SU-DHL-6 (cell line): Measurements from ENCODE around the gene ZDHHC3.

Experiments
- H2AFZ ChIP-seq: fragments of 200-600 bp; sonication (generic); 2 replicates; pipeline ENCODE4 v1.6.1; 2014; ENCODE audit warnings: low read depth, mild to moderate bottlenecking, moderate library complexity, mixed read lengths, antibody characterized with exemption, low read length; ENCODE audit not compliant: severe bottlenecking
- H3F3A ChIP-seq: fragments of 200-600 bp; shearing (Covaris generic); 2 replicates; pipeline ENCODE4 v1.6.0; 2016; ENCODE audit warnings: antibody characterized with exemption, mild to moderate bottlenecking; ENCODE audit not compliant: insufficient read depth
- H3K27ac ChIP-seq: fragments of 200-600 bp; sonication (generic); 2 replicates; pipeline ENCODE4 v1.5.1; 2016; ENCODE audit warnings: low read depth, mild to moderate bottlenecking, low read length, moderate library complexity, mixed read lengths
- H3K27me3 ChIP-seq: fragments of 200-600 bp; sonication (generic), shearing (Covaris generic); 2 replicates; pipeline ENCODE4 v1.6.0; 2014; ENCODE audit warnings: mild to moderate bottlenecking, low read length
- H3K36me3 ChIP-seq: fragments of 200-600 bp; sonication (generic); 2 replicates; pipeline ENCODE4 v1.6.1; 2014; ENCODE audit warnings: mild to moderate bottlenecking, low read length, mixed read lengths
- H3K4me2 ChIP-seq: fragments of 300-600, 200-600 bp; shearing (Covaris generic), sonication (generic); 2 replicates; pipeline ENCODE4 v1.6.0; 2014; ENCODE audit warnings: low read length, low read depth, mild to moderate bottlenecking; ENCODE audit not compliant: poor library complexity, severe bottlenecking
- H3K4me3 ChIP-seq: fragments of 200-600 bp; sonication (generic); 2 replicates; pipeline ENCODE4 v1.5.1; 2014; ENCODE audit warnings: antibody characterized with exemption, low read length, mild to moderate bottlenecking, mixed read lengths; ENCODE audit not compliant: insufficient read depth, poor library complexity, severe bottlenecking
- H3K79me2 ChIP-seq: fragments of 200-600 bp; sonication (generic); 2 replicates; pipeline ENCODE4 v1.6.1; 2014; ENCODE audit warnings: mild to moderate bottlenecking, low read length, moderate library complexity; ENCODE audit not compliant: insufficient read depth
- H3K9ac ChIP-seq: fragments of 200-600 bp; sonication (generic); 2 replicates; pipeline ENCODE4 v1.7.0; 2014; ENCODE audit warnings: mild to moderate bottlenecking, low read length
- H3K9me2 ChIP-seq: fragments of 200-600 bp; sonication (generic); replicated peaks from 2 replicates; pipeline ENCODE4 v1.6.1; 2014; ENCODE audit warnings: low read length; ENCODE audit not compliant: insufficient read depth
- H3K9me3 ChIP-seq: fragments of 200-600 bp; sonication (generic); 2 replicates; pipeline ENCODE4 v1.6.1; 2014; ENCODE audit warnings: low read length, mixed read lengths; ENCODE audit not compliant: insufficient read depth
- H4K20me1 ChIP-seq: fragments of 200-600 bp; sonication (generic); 2 replicates; pipeline ENCODE4 v1.6.1; 2014; ENCODE audit warnings: low read depth, mild to moderate bottlenecking, antibody characterized with exemption, low read length, moderate library complexity, mixed read lengths
- CTCF ChIP-seq: fragments of 200-600 bp; sonication (generic); IDR thresholded peaks from one replicate; pipeline ENCODE4 v1.5.1; 2017; ENCODE audit warnings: antibody characterized with exemption, mild to moderate bottlenecking, low read length, moderate library complexity; ENCODE audit not compliant: insufficient read depth, poor library complexity, severe bottlenecking
- EZH2phosphoT487 ChIP-seq: fragments of 200-600 bp; sonication (generic), shearing (Covaris generic); conservative IDR thresholded peaks from 2 replicates; pipeline ENCODE4 v1.6.1; 2018; ENCODE audit warnings: mild to moderate bottlenecking, antibody characterized with exemption, low read length, moderate library complexity, mixed read lengths

Gene ZDHHC3

GRCh38 chr3:45016916-45017315 lies 40.9 kb upstream of the ZDHHC3 start:
- no peaks in the 10 kb centered on the region for H4K20me1 ChIP-seq
- no peaks in the 10 kb centered on the region for H3K9me3 ChIP-seq
- H3K79me2 ChIP-seq: no peaks in the 10 kb centered on the region
- no peak overlapping the region for H2AFZ ChIP-seq
- H3K4me3 ChIP-seq: no peak overlapping the region
- H3K27ac ChIP-seq: no peak overlapping the region
- H3K36me3 ChIP-seq: peaks cover 8% of the 10 kb centered on the region; the same call in 1 of the 2 replicates
- TF ChIP-seq EZH2phosphoT487 (no peak), CTCF (no peak)
- no peaks in the 10 kb centered on the region for H3K9me2 ChIP-seq
- no peaks in the 10 kb centered on the region for H3K27me3 ChIP-seq
- H3F3A ChIP-seq: no peaks in the 10 kb centered on the region
- H3K4me2 ChIP-seq: no peak overlapping the region
- no peak overlapping the region for H3K9ac ChIP-seq

- Histone ChIP-seq H2AFZ (no peak overlapping the region), H3K79me2 (no peaks in the 10 kb centered on the region), H3K36me3 (peaks cover 8% of the 10 kb centered on the region; the same call in 1 of the 2 replicates), H3F3A (no peaks in the 10 kb centered on the region), H3K4me3 (no peak overlapping the region), H3K9me2 (no peaks in the 10 kb centered on the region), H4K20me1 (no peaks in the 10 kb centered on the region), H3K27ac (no peak overlapping the region), H3K9ac (no peak overlapping the region), H3K9me3 (no peaks in the 10 kb centered on the region), H3K27me3 (no peaks in the 10 kb centered on the region), H3K4me2 (no peak overlapping the region)
- TF ChIP-seq EZH2phosphoT487 (no peak), CTCF (no peak)
Measured at GRCh38 chr3:45012577-45012976, 36.6 kb upstream of the ZDHHC3 start.

- TF ChIP-seq EZH2phosphoT487: no peak
- TF ChIP-seq CTCF: no peak
- H3K27me3 ChIP-seq: no peaks in the 10 kb centered on the region
- no peaks in the 10 kb centered on the region for H3K79me2 ChIP-seq
- peaks cover 8% of the 10 kb centered on the region; the same call in 1 of the 2 replicates for H3K36me3 ChIP-seq
- H3K9me2 ChIP-seq: no peaks in the 10 kb centered on the region
- no peaks in the 10 kb centered on the region for H3K9me3 ChIP-seq
- no peak overlapping the region for H3K4me2 ChIP-seq
- H3K9ac ChIP-seq: no peak overlapping the region
- no peak overlapping the region for H3K4me3 ChIP-seq
- H2AFZ ChIP-seq: no peak overlapping the region
- no peak overlapping the region for H3K27ac ChIP-seq
- no peaks in the 10 kb centered on the region for H3F3A ChIP-seq
- H4K20me1 ChIP-seq: no peaks in the 10 kb centered on the region
Measured at GRCh38 chr3:45011756-45012508, 36.0 kb upstream of the ZDHHC3 start.
